ENCODE results near the gene PRELP. TPM values are rescaled to one million over a fixed set of nuclear protein-coding genes. Genes with fewer than 3 reads are reported as not detected.

The PRELP gene
- total and polyA plus RNA-seq, 7 experiments from 2014 or later: not detected

DNA sequence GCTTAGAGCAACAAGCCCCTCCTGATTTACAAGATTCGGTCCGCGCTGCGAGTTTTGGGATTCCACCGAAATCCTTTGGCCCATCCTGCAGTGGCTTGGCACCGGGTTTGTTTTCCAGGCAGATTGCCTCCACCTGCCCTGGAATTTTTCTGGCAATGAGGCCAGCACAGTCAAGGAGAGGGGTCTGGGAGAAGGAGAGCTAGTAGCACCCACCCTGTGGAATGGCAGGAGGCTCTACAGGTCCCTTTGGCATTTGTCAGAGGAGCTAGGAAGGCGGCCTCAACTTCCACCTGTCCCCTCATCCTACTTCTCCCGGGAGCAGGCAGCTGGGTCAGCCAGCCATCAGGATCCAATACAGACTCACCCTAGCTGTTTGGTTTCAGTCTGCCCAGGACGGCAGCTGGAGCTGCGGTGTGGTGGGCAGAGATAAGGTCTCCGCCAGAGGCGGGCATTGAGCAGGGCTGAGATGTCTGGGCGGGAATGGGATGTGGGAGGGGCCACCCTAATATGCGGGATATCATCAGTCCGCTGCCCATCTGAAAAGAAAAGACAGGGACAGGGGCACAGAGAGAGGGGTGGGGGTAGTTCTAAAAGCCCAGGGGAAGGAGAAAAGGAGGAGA is 37.8 kb upstream of the PRELP start:
- Mint-ChIP-seq H3K36me3 (no peaks in the 10 kb centered on the region), H3K27ac (no peak overlapping the region), H3K9me3 (peaks cover 0 to 4% (median 0%) of the 10 kb centered on the region in 11 donors), H3K27me3 (peaks cover 10 to 40% (median 14%) of the 10 kb centered on the region in 5 donors), H3K4me1 (peaks cover 0 to 3% (median 0%) of the 10 kb centered on the region in 7 donors), H3K4me3 (no peak overlapping the region)
- Histone ChIP-seq H3K36me3 (ENCODE audit: control insufficient read depth in 2 of 3, insufficient read depth in 3 of 3, low read length in 3 of 3) (no peaks in the 10 kb centered on the region), H3K4me1 (ENCODE audit: control insufficient read depth in 2 of 2, insufficient read depth in 2 of 2, low read length in 2 of 2) (no peaks in the 10 kb centered on the region), H3K4me3 (ENCODE audit: low read length) (no peak overlapping the region), H3K9me3 (ENCODE audit: control insufficient read depth in 2 of 3, low read length in 3 of 3) (no peaks in the 10 kb centered on the region), H3K27ac (ENCODE audit: low read depth, low read length) (no peak overlapping the region), H3K27me3 (ENCODE audit: control insufficient read depth in 2 of 2, insufficient read depth in 2 of 2, low read length in 2 of 2) (no peaks in the 10 kb centered on the region)
- ChIA-PET POLR2A (no interaction called here), CTCF (no interaction called here)
- DNase-seq (no peak), ATAC-seq (no peak)
- intact Hi-C loops (cut with micrococcal nuclease): no loop called here

DNA sequence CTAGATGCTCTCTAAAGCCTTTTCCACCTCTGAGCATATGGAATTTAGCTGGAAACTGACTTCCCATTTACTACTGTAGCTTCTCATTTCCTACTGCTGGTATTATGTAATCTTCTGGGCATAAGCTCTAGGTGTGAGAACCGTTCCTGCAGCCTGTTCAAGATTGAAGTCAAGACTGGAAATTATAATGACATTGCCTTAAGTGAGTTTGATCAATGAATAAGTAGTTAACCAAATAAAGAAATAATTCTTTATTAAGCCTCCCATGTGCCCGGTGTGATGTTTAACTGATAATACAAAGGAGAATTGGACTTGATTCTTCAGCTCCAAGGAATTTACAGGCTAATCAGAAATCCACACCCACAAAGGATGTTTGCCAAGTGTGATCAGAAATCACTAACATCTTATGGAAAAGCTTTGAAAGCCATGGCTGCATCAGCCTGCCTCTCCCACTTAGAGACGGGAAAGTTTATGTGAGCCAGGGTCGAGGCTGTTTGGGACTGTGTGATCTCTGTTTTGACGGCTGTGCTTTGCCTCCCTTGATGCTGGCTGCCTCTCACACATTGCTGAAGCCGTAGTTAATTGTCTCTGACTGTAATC is 36.4 kb upstream of the PRELP start:
- H3K9me3 ChIP-seq (ENCODE audit: control insufficient read depth in 2 of 3, low read length in 3 of 3): no peaks in the 10 kb centered on the region
- H3K36me3 ChIP-seq (ENCODE audit: control insufficient read depth in 2 of 3, insufficient read depth in 3 of 3, low read length in 3 of 3): no peaks in the 10 kb centered on the region
- no peak for ATAC-seq
- Mint-ChIP-seq H3K4me1 (peaks cover 0 to 3% (median 0%) of the 10 kb centered on the region in 7 donors), H3K4me3 (no peak overlapping the region), H3K36me3 (no peaks in the 10 kb centered on the region), H3K9me3 (peaks cover 0 to 4% (median 0%) of the 10 kb centered on the region in 11 donors), H3K27me3 (peaks cover 8 to 36% (median 10%) of the 10 kb centered on the region in 5 donors), H3K27ac (no peak overlapping the region)
- H3K27ac ChIP-seq (ENCODE audit: low read depth, low read length): no peak overlapping the region
- intact Hi-C loops (cut with micrococcal nuclease): no loop called here
- H3K4me1 ChIP-seq (ENCODE audit: control insufficient read depth in 2 of 2, insufficient read depth in 2 of 2, low read length in 2 of 2): no peaks in the 10 kb centered on the region
- CTCF ChIA-PET: no interaction called here
- POLR2A ChIA-PET: no interaction called here
- no peaks in the 10 kb centered on the region for H3K27me3 ChIP-seq (ENCODE audit: control insufficient read depth in 2 of 2, insufficient read depth in 2 of 2, low read length in 2 of 2)
- no peak for DNase-seq
- no peak overlapping the region for H3K4me3 ChIP-seq (ENCODE audit: low read length)

DNA sequence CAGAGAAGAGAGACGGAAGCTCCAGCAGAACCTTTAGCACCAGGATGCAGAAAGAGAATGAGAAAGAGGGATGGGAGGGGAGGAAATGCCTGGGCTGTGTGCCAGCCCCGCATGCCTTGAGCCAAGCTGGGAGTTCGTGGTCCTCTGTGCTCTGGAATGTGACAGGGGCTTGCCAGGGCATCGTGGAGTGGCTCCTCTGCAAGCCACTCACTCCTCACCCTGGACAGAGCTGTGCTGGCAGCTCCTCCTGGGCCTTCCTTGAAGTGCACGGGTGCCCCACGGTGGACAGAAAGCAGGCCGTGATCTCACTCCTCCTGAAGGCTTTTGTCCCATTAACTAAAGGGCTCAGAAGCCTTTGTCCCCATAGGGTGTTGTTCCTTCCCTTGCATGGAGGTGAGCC is 34.8 kb upstream of the PRELP start:
- Histone ChIP-seq H3K27me3 (ENCODE audit: control insufficient read depth in 2 of 2, insufficient read depth in 2 of 2, low read length in 2 of 2) (no peaks in the 10 kb centered on the region), H3K4me3 (ENCODE audit: low read length) (no peak overlapping the region), H3K4me1 (ENCODE audit: control insufficient read depth in 2 of 2, insufficient read depth in 2 of 2, low read length in 2 of 2) (no peaks in the 10 kb centered on the region), H3K9me3 (ENCODE audit: control insufficient read depth in 2 of 3, low read length in 3 of 3) (no peaks in the 10 kb centered on the region), H3K36me3 (ENCODE audit: control insufficient read depth in 2 of 3, insufficient read depth in 3 of 3, low read length in 3 of 3) (no peaks in the 10 kb centered on the region), H3K27ac (ENCODE audit: low read depth, low read length) (no peak overlapping the region)
- Mint-ChIP-seq H3K27ac (no peak overlapping the region), H3K4me1 (peaks cover 0 to 3% (median 0%) of the 10 kb centered on the region in 7 donors), H3K9me3 (peaks cover 2 to 8% (median 5%) of the 10 kb centered on the region in 11 donors), H3K4me3 (no peak overlapping the region), H3K27me3 (peaks cover 5 to 38% (median 10%) of the 10 kb centered on the region in 5 donors), H3K36me3 (peaks cover 0 to 4% (median 0%) of the 10 kb centered on the region in 5 donors)
- POLR2A ChIA-PET: no interaction called here
- ATAC-seq (no peak), DNase-seq (no peak)
- intact Hi-C loops (cut with micrococcal nuclease): no loop called here
- CTCF ChIA-PET: interaction anchor here (0.9 kb wide), 1 partner anchor 173 kb away, joined by 3 read pairs; no protein-coding TSS in a partner anchor

DNA sequence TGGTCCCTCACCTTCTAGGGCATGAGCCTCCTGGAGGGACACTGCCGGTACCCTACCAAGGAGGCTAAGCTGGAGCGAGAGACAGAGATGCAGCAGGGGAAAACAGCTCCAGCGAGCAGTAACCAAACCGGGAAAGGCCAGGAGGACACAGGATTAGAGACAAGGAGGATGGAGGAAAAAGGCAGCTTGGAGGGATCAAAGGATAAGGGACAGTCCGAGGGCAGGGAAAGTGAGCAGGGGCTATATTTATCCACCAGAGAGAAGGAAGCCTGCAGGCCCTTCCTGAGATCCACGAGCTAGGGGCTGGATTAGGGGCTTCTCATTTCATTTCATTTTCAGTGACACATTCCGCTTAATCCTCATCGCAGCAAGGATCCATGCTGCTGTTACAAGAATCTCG is 33.8 kb upstream of the PRELP start:
- Mint-ChIP-seq H3K4me3 (no peak overlapping the region), H3K36me3 (peaks cover 0 to 4% (median 0%) of the 10 kb centered on the region in 5 donors), H3K27me3 (peaks cover 5 to 42% (median 10%) of the 10 kb centered on the region in 5 donors), H3K4me1 (peaks cover 0 to 3% (median 0%) of the 10 kb centered on the region in 7 donors), H3K9me3 (peaks cover 2 to 6% (median 4%) of the 10 kb centered on the region in 11 donors), H3K27ac (no peak overlapping the region)
- no peaks in the 10 kb centered on the region for H3K36me3 ChIP-seq (ENCODE audit: control insufficient read depth in 2 of 3, insufficient read depth in 3 of 3, low read length in 3 of 3)
- no peak overlapping the region for H3K27ac ChIP-seq (ENCODE audit: low read depth, low read length)
- DNase-seq: no peak
- no peaks in the 10 kb centered on the region for H3K9me3 ChIP-seq (ENCODE audit: control insufficient read depth in 2 of 3, low read length in 3 of 3)
- ChIA-PET POLR2A (no interaction called here), CTCF (interaction anchor here (0.8 kb wide), 1 partner anchor 174 kb away, joined by 4 read pairs; no protein-coding TSS in a partner anchor)
- H3K4me1 ChIP-seq (ENCODE audit: control insufficient read depth in 2 of 2, insufficient read depth in 2 of 2, low read length in 2 of 2): no peaks in the 10 kb centered on the region
- H3K27me3 ChIP-seq (ENCODE audit: control insufficient read depth in 2 of 2, insufficient read depth in 2 of 2, low read length in 2 of 2): no peaks in the 10 kb centered on the region
- no peak overlapping the region for H3K4me3 ChIP-seq (ENCODE audit: low read length)
- ATAC-seq: no peak
- intact Hi-C loops (cut with micrococcal nuclease): no loop called here

DNA sequence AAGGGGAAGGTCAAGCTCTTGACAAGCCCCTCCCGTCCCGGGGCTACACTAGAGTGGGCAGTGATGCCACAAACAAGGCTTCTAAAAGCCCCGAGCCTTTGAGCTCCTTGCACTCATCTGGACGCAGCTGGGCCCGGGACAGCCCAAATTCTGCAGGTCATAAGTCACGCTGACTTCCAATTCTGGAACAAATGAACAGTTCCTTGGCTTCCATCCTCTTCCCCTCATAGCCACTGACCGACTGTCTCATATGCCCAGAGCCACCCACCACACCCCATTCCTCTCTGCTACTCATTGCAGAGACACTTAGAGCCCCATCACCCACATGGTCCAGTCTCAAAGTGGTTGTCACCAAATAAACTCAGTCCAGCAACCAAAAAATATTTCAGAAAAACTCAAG is 32.8 kb upstream of the PRELP start:
- ATAC-seq: no peak
- peaks cover 5 to 51% (median 10%) of the 10 kb centered on the region in 5 donors for H3K27me3 Mint-ChIP-seq
- H3K27ac Mint-ChIP-seq: no peak overlapping the region
- no peak for DNase-seq
- ChIA-PET POLR2A (no interaction called here), CTCF (interaction anchor here (0.8 kb wide), 1 partner anchor 175 kb away, joined by 4 read pairs; no protein-coding TSS in a partner anchor)
- H3K4me3 Mint-ChIP-seq: no peak overlapping the region
- Histone ChIP-seq H3K9me3 (ENCODE audit: control insufficient read depth in 2 of 3, low read length in 3 of 3) (no peaks in the 10 kb centered on the region), H3K27ac (ENCODE audit: low read depth, low read length) (no peak overlapping the region), H3K27me3 (ENCODE audit: control insufficient read depth in 2 of 2, insufficient read depth in 2 of 2, low read length in 2 of 2) (no peaks in the 10 kb centered on the region), H3K4me1 (ENCODE audit: control insufficient read depth in 2 of 2, insufficient read depth in 2 of 2, low read length in 2 of 2) (no peaks in the 10 kb centered on the region), H3K36me3 (ENCODE audit: control insufficient read depth in 2 of 3, insufficient read depth in 3 of 3, low read length in 3 of 3) (no peaks in the 10 kb centered on the region), H3K4me3 (ENCODE audit: low read length) (no peak overlapping the region)
- H3K4me1 Mint-ChIP-seq: peaks cover 0 to 6% (median 0%) of the 10 kb centered on the region in 7 donors
- peaks cover 2 to 6% (median 4%) of the 10 kb centered on the region in 11 donors for H3K9me3 Mint-ChIP-seq
- intact Hi-C loops (cut with micrococcal nuclease): no loop called here
- peaks cover 0 to 4% (median 0%) of the 10 kb centered on the region in 5 donors for H3K36me3 Mint-ChIP-seq

DNA sequence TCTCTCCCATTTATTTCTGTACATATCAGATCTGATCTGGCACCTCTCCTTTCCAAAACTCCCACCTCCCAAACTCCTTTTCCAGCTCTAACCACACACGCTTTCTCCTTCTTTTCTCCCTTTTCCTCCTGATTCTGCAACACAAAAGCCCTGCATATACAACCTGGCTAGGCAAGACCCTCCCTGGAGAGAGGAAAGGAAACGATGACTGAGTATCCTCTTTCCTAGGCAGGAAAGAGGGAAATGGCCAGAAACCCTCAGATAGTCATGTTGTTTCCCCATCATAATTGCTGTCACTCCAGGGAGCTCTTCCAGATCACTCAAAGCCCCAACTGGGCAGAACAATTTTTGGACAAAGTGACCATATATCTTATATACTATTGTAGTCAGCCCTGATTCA is 32.3 kb upstream of the PRELP start:
- no peak overlapping the region for H3K27ac ChIP-seq (ENCODE audit: low read depth, low read length)
- ChIA-PET CTCF (no interaction called here), POLR2A (no interaction called here)
- H3K4me3 ChIP-seq (ENCODE audit: low read length): no peak overlapping the region
- Mint-ChIP-seq H3K27me3 (peaks cover 5 to 52% (median 10%) of the 10 kb centered on the region in 5 donors), H3K4me3 (no peak overlapping the region), H3K9me3 (peaks cover 2 to 6% (median 4%) of the 10 kb centered on the region in 11 donors), H3K4me1 (peaks cover 0 to 6% (median 0%) of the 10 kb centered on the region in 7 donors), H3K36me3 (peaks cover 0 to 4% (median 0%) of the 10 kb centered on the region in 5 donors), H3K27ac (no peak overlapping the region)
- DNase-seq (no peak), ATAC-seq (no peak)
- H3K27me3 ChIP-seq (ENCODE audit: control insufficient read depth in 2 of 2, insufficient read depth in 2 of 2, low read length in 2 of 2): no peaks in the 10 kb centered on the region
- H3K4me1 ChIP-seq (ENCODE audit: control insufficient read depth in 2 of 2, insufficient read depth in 2 of 2, low read length in 2 of 2): no peaks in the 10 kb centered on the region
- H3K9me3 ChIP-seq (ENCODE audit: control insufficient read depth in 2 of 3, low read length in 3 of 3): no peaks in the 10 kb centered on the region
- no peaks in the 10 kb centered on the region for H3K36me3 ChIP-seq (ENCODE audit: control insufficient read depth in 2 of 3, insufficient read depth in 3 of 3, low read length in 3 of 3)
- intact Hi-C loops (cut with micrococcal nuclease): no loop called here

Measured in naive thymus-derived CD4-positive, alpha-beta T cell (primary cell).